Esophagus (tissue), 2 donors: Measurements from ENCODE around the gene TRIM17. TPM values are rescaled to one million over a fixed set of nuclear protein-coding genes. Genes with fewer than 3 reads are reported as not detected.

ENCODE experiments used
- H3K27ac ChIP-seq, 2 donors: one replicate each; pipeline ENCODE4 v1.5.1; 2013; ENCODE audit warnings: low read depth in 2 of 2, mild to moderate bottlenecking in 2 of 2, inconsistent platforms in 1 of 2, low read length in 1 of 2, moderate library complexity in 1 of 2
- H3K27me3 ChIP-seq, 2 donors: one replicate each; pipeline ENCODE4 v1.6.1; 2013; ENCODE audit warnings: low read length in 2 of 2, control low read depth in 1 of 2, mild to moderate bottlenecking in 1 of 2; ENCODE audit not compliant: insufficient read depth in 2 of 2, control insufficient read depth in 1 of 2
- H3K36me3 ChIP-seq, 2 donors: one replicate each; pipeline ENCODE4 v1.6.1; 2013; ENCODE audit warnings: low read length in 1 of 2; ENCODE audit not compliant: control insufficient read depth in 2 of 2, insufficient read depth in 2 of 2
- H3K4me1 ChIP-seq, 2 donors: one replicate each; pipeline ENCODE4 v1.6.1; 2013; ENCODE audit warnings: low read length in 1 of 2; ENCODE audit not compliant: control insufficient read depth in 2 of 2, insufficient read depth in 2 of 2
- H3K4me3 ChIP-seq, 2 donors: one replicate each; pipeline ENCODE4 v1.5.1; 2013; ENCODE audit warnings: low read length in 2 of 2, mild to moderate bottlenecking in 2 of 2, low read depth in 1 of 2, moderate library complexity in 1 of 2
- H3K9me3 ChIP-seq, 2 donors: one replicate each; pipeline ENCODE4 v1.6.1; 2013; ENCODE audit warnings: mild to moderate bottlenecking in 2 of 2, low read depth in 1 of 2, low read length in 1 of 2, moderate library complexity in 1 of 2; ENCODE audit not compliant: control insufficient read depth in 2 of 2, insufficient read depth in 1 of 2
- WGBS, 2 donors: extraction: QIAGEN DNeasy Blood & Tissue Kit; methylation state at CpG; one replicate each; pipeline ENCODE4 v1.1.7; 2013; 5-methylcytosine and 5-hydroxymethylcytosine counted together
- polyA plus RNA-seq, 2 donors: library from polyadenylated mRNA; stranded (reverse); fragments of 200-250 nt; gene quantifications; one replicate each; pipeline ENCODE4 v1.2.3, GENCODE V29; 2013
- donor health status: healthy with polysubstance abuse.
- donor health status: Bipolar disorder and iron deficiency.

TRIM17 gene
- polyA plus RNA-seq, 2 donors = 1.1 to 1.8 TPM

DNA sequence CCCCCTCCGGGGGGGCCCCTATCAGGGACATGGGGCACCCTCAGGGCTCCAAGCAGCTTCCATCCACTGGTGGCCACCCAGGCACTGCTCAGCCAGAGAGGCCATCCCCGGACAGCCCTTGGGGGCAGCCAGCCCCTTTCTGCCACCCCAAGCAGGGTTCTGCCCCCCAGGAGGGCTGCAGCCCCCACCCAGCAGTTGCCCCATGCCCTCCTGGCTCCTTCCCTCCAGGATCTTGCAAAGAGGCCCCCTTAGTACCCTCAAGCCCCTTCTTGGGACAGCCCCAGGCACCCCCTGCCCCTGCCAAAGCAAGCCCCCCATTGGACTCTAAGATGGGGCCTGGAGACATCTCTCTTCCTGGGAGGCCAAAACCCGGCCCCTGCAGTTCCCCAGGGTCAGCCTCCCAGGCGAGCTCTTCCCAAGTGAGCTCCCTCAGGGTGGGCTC, 44.9 kb downstream of the TRIM17 start:
- H3K36me3 ChIP-seq = no peaks in the 10 kb centered on the region
- 47 to 59% methylated on average over 4 of the region's 4 CpGs for WGBS, 2 donors
- H3K9me3 ChIP-seq = peaks cover 0 to 3% of the 10 kb centered on the region in 2 donors
- H3K27ac ChIP-seq = no peak overlapping the region
- peaks cover 6 to 11% of the 10 kb centered on the region in 2 donors for H3K4me1 ChIP-seq
- H3K4me3 ChIP-seq = no peak overlapping the region
- no peaks in the 10 kb centered on the region for H3K27me3 ChIP-seq

DNA sequence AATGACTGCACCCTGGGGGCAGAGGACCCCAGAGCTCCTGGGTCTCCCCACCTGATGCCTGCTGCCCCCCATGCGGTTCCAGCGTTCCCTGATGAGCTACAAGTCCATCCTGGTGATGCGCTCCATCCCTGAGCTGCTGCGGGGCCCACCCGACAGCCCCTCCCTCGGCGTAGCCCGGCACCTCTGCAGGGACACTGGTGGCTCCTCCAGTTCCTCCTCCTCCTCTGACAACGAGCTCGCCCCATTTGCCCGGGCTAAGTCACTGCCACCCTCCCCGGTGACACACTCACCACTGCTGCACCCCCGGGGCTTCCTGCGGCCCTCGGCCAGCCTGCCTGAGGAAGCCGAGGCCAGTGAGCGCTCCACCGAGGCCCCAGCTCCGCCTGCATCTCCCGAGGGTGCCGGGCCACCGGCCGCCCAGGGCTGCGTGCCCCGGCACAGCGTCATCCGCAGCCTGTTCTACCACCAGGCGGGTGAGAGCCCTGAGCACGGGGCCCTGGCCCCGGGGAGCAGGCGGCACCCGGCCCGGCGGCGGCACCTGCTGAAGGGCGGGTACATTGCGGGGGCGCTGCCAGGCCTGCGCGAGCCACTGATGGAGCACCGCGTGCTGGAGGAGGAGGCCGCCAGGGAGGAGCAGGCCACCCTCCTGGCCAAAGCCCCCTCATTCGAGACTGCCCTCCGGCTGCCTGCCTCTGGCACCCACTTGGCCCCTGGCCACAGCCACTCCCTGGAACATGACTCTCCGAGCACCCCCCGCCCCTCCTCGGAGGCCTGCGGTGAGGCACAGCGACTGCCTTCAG, 45.5 kb downstream of the TRIM17 start:
- Histone ChIP-seq H3K36me3 (no peaks in the 10 kb centered on the region), H3K4me3 (no peak overlapping the region), H3K27me3 (no peaks in the 10 kb centered on the region), H3K4me1 (peaks cover 6 to 11% of the 10 kb centered on the region in 2 donors), H3K27ac (no peak overlapping the region), H3K9me3 (no peaks in the 10 kb centered on the region)
- 54 to 64% methylated on average over 29 to 50 of the region's 50 CpGs for WGBS, 2 donors

DNA sequence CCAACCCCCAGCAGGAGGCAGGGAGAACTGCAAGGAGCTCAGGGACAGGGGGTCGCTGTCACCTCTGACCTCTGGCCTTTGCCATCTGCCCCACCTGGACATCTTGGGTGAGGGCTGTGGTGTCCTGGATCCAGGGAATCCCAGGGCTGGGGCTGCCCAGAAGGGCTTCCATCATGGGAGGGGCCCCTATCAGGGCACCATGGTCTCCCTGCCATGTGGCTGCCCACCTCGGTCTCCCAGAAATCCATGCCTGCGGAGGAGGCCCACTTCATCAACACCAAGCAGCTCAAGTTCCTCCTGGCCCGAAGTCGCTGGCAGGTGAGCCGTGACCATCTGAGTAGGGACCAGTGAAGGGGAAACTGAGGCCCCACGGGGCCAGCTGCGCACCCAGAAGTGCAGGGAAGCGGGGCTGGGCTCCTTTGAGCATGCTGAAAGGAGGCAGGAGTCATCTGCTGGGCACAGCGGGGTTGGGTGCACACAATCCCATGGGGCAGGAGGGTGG, 46.2 kb downstream of the TRIM17 start:
- Histone ChIP-seq H3K27ac (no peak overlapping the region), H3K36me3 (no peaks in the 10 kb centered on the region), H3K9me3 (no peaks in the 10 kb centered on the region), H3K27me3 (no peaks in the 10 kb centered on the region), H3K4me1 (peaks cover 6 to 11% of the 10 kb centered on the region in 2 donors), H3K4me3 (no peak overlapping the region)
- 84 to 88% methylated on average over 10 of the region's 10 CpGs for WGBS, 2 donors

DNA sequence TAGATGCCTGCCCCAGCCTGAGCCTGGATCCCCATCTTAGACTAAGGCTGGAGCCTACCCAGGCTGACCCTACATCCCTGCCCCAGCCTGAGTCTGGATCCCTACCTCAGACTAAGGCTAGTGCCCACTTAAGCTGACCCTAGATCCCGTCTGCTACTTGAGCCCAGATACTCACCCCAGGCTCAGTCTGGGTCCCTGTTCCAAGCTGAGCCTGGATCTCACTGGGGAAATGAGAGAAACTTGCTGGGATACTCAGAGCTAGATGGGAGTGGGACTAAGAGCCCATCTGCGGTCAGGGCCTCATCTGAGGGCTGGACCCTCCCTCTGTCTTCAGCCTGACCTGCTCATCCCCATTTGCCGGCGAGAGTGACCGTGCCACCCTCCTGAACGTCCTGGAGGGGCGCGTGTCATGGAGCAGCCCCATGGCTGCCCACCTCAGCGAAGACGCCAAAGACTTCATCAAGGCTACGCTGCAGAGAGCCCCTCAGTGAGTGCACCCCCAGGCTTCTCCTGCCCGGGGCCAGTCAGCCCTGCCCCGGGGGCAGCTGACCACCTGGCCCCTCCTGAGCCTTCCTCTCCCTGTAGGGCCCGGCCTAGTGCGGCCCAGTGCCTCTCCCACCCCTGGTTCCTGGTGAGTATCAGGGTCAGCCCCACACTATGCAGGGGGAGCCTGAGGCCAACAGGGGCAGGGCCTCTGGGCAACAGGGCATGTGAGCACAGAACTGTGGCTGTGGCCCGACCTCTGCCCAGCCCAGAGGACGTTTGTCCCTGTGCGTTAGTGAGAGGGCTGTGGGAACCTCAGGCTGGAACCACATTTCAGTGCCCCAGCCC, 46.8 kb downstream of the TRIM17 start:
- Histone ChIP-seq H3K27me3 (no peaks in the 10 kb centered on the region), H3K4me1 (peaks cover 5 to 6% of the 10 kb centered on the region in 2 donors), H3K27ac (no peak overlapping the region), H3K4me3 (no peak overlapping the region), H3K36me3 (no peaks in the 10 kb centered on the region), H3K9me3 (no peaks in the 10 kb centered on the region)
- 89% methylated on average over 18 of the region's 18 CpGs for WGBS, 2 donors

DNA sequence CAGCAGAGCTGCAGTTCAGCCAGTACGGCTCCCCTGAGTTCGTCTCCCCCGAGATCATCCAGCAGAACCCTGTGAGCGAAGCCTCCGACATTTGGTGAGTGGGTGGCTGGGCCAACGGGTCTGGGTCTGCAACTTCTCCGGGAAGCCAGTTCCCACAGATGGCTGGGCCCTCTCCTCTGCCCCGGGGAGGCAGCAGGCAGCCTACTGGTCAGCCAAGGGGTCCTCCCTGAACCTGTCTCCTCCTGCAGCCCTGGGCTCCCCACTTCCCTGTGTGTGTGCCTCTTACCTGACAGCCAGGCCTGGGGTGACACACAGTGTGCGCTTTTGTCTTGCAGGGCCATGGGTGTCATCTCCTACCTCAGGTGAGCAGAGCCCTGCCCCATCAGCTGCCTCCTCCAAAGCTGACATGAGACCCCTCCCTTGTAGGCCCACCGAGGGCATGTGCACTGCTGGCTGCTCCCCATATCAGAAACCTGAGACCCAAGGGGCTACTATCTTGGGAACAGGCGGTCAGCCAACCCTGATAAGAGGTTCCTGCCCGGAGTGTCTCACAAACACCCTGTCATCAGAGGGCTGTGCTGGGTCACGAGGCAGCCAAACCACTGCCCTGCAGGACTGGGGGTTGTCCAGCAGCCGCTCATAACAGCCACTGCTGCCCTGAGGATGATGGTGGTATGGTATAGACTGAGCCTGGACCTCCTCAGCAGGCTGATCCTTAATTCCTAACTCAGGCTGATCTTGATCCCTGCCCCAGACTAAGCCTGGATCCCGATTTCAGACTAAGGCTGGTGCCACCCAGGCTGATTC, 47.7 kb downstream of the TRIM17 start:
- no peak overlapping the region for H3K27ac ChIP-seq
- no peaks in the 10 kb centered on the region for H3K36me3 ChIP-seq
- no peak overlapping the region for H3K4me3 ChIP-seq
- no peaks in the 10 kb centered on the region for H3K9me3 ChIP-seq
- no peaks in the 10 kb centered on the region for H3K27me3 ChIP-seq
- 78 to 81% methylated on average over 15 of the region's 15 CpGs for WGBS, 2 donors
- peaks cover 2 to 3% of the 10 kb centered on the region in 2 donors for H3K4me1 ChIP-seq

DNA sequence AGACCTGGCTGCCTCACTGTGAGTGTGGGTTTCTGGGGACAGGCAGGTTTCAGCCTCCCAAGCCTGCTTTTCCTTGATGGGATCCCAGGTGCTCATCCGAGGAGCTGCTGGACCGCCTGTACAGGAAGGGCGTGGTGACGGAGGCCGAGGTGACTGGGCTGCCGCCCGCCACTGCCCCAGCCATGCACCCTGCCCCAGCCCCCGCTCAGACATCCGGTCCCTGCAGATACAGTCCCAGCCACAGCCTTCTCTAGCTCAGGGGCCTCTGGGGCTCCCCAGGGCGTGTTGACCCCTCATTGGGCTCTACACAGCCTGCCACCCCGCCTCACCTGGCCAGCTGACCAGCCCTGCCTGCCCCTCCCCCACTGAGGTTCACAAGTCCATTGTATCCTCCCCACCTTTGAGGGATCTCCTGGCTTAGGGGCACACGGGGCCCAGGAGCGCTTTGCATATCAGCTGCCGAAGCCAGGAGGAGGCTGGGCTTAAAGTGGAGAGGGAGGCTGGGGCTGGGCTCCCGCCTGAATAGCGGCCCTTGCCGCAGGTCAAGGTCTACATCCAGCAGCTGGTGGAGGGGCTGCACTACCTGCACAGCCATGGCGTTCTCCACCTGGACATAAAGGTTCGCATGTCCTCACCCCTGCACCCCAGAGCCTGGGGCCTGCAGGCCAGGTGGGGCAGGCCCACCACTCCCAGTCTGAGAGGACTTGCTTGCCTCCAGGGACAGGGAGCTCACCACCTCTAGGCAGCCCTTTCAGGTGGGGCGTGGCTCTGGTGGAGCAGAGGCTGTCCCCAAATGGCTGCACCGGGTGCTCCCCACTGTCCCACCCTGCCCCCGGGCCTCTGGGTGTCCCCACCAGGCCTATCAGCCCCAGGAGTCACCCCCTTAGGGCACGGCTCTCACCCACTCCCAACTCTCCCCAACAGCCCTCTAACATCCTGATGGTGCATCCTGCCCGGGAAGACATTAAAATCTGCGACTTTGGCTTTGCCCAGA, 48.6 kb downstream of the TRIM17 start:
- H3K9me3 ChIP-seq = no peaks in the 10 kb centered on the region
- peaks cover 2 to 3% of the 10 kb centered on the region in 2 donors for H3K4me1 ChIP-seq
- no peaks in the 10 kb centered on the region for H3K27me3 ChIP-seq
- no peaks in the 10 kb centered on the region for H3K36me3 ChIP-seq
- H3K27ac ChIP-seq = no peak overlapping the region
- 52 to 53% methylated on average over 23 to 25 of the region's 25 CpGs for WGBS, 2 donors
- no peak overlapping the region for H3K4me3 ChIP-seq

DNA sequence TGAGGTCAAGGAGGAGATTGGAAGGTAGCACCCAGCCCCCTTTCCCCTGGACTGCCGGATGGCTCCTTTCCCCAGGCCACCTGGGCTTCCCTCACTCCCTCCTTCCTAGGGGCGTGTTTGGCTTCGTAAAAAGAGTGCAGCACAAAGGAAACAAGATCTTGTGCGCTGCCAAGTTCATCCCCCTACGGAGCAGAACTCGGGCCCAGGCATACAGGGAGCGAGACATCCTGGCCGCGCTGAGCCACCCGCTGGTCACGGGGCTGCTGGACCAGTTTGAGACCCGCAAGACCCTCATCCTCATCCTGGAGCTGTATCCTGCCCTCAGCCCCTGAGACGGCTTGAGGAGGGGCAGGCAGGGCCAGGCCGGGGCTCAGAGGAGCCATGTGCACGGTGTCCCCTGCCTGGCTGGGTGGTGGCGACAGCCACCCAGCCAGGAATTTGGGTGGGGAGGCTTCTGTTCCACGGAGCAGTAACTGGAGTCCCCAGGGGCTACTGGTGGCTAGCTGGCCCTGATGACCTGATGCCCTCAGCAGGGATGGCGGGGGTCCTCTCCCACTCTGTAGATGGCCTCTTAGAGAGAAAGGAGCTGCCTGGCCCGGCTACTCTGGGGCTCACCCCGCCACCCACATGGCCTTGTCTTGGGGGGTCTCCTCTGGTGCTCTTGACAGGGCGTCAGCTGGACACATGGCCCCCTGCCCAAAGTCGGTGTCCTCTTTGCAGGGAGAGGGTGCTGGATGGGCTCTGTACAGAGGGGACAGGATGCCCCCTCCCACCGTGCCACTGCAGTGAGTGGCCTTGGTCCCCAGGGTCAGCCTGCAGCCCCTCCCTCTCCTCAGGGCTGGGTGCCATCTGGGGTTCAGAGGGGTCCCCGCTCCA, 49.6 kb downstream of the TRIM17 start:
- Histone ChIP-seq H3K27me3 (no peaks in the 10 kb centered on the region), H3K27ac (no peak overlapping the region), H3K36me3 (no peaks in the 10 kb centered on the region), H3K4me3 (no peak overlapping the region), H3K9me3 (no peaks in the 10 kb centered on the region), H3K4me1 (peaks cover 2 to 3% of the 10 kb centered on the region in 2 donors)
- WGBS, 2 donors = 67 to 70% methylated on average over 24 of the region's 24 CpGs
